ENCODE results near the gene PCDHA1.
"Not testable (repeated sequence)": the region's sequence is repeated elsewhere in the genome, so short reads cannot be mapped to it uniquely, and the experiment has no call there.

DNA sequence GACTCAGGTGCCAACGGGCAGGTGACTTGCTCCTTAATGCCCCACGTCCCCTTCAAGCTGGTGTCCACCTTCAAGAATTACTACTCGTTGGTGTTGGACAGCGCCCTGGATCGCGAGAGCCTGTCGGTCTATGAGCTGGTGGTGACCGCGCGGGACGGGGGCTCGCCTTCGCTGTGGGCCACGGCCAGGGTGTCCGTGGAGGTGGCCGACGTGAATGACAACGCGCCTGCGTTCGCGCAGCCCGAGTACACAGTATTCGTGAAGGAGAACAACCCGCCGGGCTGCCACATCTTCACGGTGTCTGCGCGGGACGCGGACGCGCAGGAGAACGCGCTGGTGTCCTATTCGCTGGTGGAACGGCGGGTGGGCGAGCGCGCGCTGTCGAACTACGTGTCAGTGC, 1.5 kb downstream of the PCDHA1 start:
- TF ChIP-seq ZNF558, ZNF157 (tag by site-specific recombination; IDR thresholded peaks at IDR 0.05): not testable (repeated sequence)
- TF ChIP-seq, protein P1, sequence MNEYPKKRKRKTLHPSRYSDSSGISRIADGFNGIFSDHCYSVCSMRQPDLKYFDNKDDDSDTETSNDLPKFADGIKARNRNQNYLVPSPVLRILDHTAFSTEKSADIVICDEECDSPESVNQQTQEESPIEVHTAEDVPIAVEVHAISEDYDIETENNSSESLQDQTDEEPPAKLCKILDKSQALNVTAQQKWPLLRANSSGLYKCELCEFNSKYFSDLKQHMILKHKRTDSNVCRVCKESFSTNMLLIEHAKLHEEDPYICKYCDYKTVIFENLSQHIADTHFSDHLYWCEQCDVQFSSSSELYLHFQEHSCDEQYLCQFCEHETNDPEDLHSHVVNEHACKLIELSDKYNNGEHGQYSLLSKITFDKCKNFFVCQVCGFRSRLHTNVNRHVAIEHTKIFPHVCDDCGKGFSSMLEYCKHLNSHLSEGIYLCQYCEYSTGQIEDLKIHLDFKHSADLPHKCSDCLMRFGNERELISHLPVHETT (tag by site-specific recombination; IDR thresholded peaks at IDR 0.05): not testable (repeated sequence)
- TF ChIP-seq, protein P2, sequence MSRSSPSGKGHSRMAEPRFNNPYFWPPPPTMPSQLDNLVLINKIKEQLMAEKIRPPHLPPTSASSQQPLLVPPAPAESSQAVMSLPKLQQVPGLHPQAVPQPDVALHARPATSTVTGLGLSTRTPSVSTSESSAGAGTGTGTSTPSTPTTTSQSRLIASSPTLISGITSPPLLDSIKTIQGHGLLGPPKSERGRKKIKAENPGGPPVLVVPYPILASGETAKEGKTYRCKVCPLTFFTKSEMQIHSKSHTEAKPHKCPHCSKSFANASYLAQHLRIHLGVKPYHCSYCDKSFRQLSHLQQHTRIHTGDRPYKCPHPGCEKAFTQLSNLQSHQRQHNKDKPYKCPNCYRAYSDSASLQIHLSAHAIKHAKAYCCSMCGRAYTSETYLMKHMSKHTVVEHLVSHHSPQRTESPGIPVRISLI (tag by site-specific recombination; IDR thresholded peaks at IDR 0.05): not testable (repeated sequence)
